Measurements from ENCODE around the gene TXLNA. TPM values are rescaled to one million over a fixed set of nuclear protein-coding genes. Genes with fewer than 3 reads are reported as not detected.
A peak's percentile ranks its signal among the peaks of the same experiment; 100 is the strongest.

TXLNA gene
- polyA plus RNA-seq, 2 of the 4 experiments (the other 2 are of a cell fraction) = 22.5 to 25.0 TPM

GRCh38 chr1:32234792-32235191 is 55.3 kb downstream of the TXLNA start:
- Histone ChIP-seq H3K4me2 (no peak overlapping the region), H3K4me1 (peaks cover 35% of the 10 kb centered on the region), H3K9me3 (no peaks in the 10 kb centered on the region), H3K27ac (peak overlapping the region; percentile 79 to 87), H3K4me3 (no peak overlapping the region)
- no peak for FAIRE-seq
- TF ChIP-seq EHMT2 (IDR thresholded peaks at IDR 0.05; ENCODE audit: low read depth) = no peak
- no peak for TF ChIP-seq TFCP2L1 (CRISPR knock-in tag; IDR thresholded peaks at IDR 0.05)
- TF ChIP-seq SMC3 (IDR thresholded peaks at IDR 0.05) = no peak
- TF ChIP-seq RARB (CRISPR knock-in tag; IDR thresholded peaks at IDR 0.05) = no peak
- 85% methylated on average over 5 of the region's 7 CpGs for WGBS (ENCODE audit: missing lambda C conversion rate)
- peak; percentile 36 to 40; a peak in 5 of 6 replicates for ATAC-seq
- DNase-seq (ENCODE audit: low read depth in 1 of 2, low spot score in 1 of 2) = peak in 1 of 2 experiments; percentile 24
- ChIA-PET POLR2A (interaction anchor here (0.6 kb wide), 1 partner anchor 56 kb away, joined by 3 read pairs; the partner anchor contains the start of gene TXLNA), CTCF (interaction anchor here (0.8 to 1.4 kb wide), 4 partner anchors 8 to 97 kb away, joined by 3 to 4 read pairs (median 3); no protein-coding TSS in a partner anchor)

- ATAC-seq = no peak
Observed at GRCh38 chr1:32239337-32239736, 59.9 kb downstream of the TXLNA start.

GRCh38 chr1:32239790-32240139 is 60.3 kb downstream of the TXLNA start:
- Histone ChIP-seq H3K9me3 (no peaks in the 10 kb centered on the region), H3K27ac (peak overlapping the region; percentile 79 to 94; a peak in 4 of 6 replicates), H3K4me1 (peaks cover 46% of the 10 kb centered on the region), H3K4me2 (peak overlapping the region; percentile 81), H3K4me3 (no peak overlapping the region)
- FAIRE-seq (no peak), ATAC-seq (no peak), DNase-seq (ENCODE audit: low read depth in 1 of 2, low spot score in 1 of 2) (no peak)
- ChIA-PET POLR2A (interaction anchor here (1.5 to 3.4 kb wide), 3 partner anchors 17 to 96 kb away, joined by 3 to 16 read pairs (median 11); partner anchors contain the start of genes HDAC1 and MARCKSL1), CTCF (interaction anchor here (0.6 to 4.8 kb wide), 13 partner anchors 8 to 83 kb away, joined by 3 to 45 read pairs (median 6); partner anchors contain the start of gene LCK)
- TF ChIP-seq HEYL (CRISPR knock-in tag; IDR thresholded peaks at IDR 0.05) = no peak
- TF ChIP-seq SMC3 (IDR thresholded peaks at IDR 0.05) = no peak
- TF ChIP-seq, protein P1, sequence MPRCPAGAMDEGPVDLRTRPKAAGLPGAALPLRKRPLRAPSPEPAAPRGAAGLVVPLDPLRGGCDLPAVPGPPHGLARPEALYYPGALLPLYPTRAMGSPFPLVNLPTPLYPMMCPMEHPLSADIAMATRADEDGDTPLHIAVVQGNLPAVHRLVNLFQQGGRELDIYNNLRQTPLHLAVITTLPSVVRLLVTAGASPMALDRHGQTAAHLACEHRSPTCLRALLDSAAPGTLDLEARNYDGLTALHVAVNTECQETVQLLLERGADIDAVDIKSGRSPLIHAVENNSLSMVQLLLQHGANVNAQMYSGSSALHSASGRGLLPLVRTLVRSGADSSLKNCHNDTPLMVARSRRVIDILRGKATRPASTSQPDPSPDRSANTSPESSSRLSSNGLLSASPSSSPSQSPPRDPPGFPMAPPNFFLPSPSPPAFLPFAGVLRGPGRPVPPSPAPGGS (IDR thresholded peaks at IDR 0.05) = no peak
- WGBS (ENCODE audit: missing lambda C conversion rate) = 97% methylated on average over 12 of the region's 20 CpGs

More at GRCh38 chr1:32239337-32239736, 59.9 kb downstream of the TXLNA start:
- Histone ChIP-seq H3K4me2 (no peak overlapping the region), H3K4me3 (no peak overlapping the region), H3K4me1 (peaks cover 51% of the 10 kb centered on the region), H3K27ac (no peak overlapping the region), H3K9me3 (no peaks in the 10 kb centered on the region)
- FAIRE-seq (no peak), DNase-seq (ENCODE audit: low read depth in 1 of 2, low spot score in 1 of 2) (no peak)
- TF ChIP-seq CHD4 (IDR thresholded peaks at IDR 0.05; ENCODE audit: borderline replicate concordance) (no peak), JUNB (IDR thresholded peaks at IDR 0.05) (no peak), USF2 (IDR thresholded peaks at IDR 0.05) (no peak), HOXA7 (CRISPR knock-in tag; IDR thresholded peaks at IDR 0.05) (no peak), HEYL (CRISPR knock-in tag; IDR thresholded peaks at IDR 0.05) (no peak), HOXB5 (CRISPR knock-in tag; IDR thresholded peaks at IDR 0.05) (no peak), CHD2 (IDR thresholded peaks at IDR 0.05; ENCODE audit: low read length, partially characterized antibody) (no peak), MAZ (IDR thresholded peaks at IDR 0.05; ENCODE audit: borderline replicate concordance, low read depth, low read length) (no peak), NR3C1 (IDR thresholded peaks at IDR 0.05) (no peak)
- ChIA-PET CTCF (interaction anchor here (1.9 to 4.8 kb wide), 5 partner anchors 7 to 79 kb away, joined by 6 to 45 read pairs (median 17); no protein-coding TSS in a partner anchor), POLR2A (interaction anchor here (2.2 kb wide), 1 partner anchor 52 kb away, joined by 11 read pairs; the partner anchor contains the start of gene HDAC1)
- 78% methylated on average over 4 of the region's 4 CpGs for WGBS (ENCODE audit: missing lambda C conversion rate)

GRCh38 chr1:32240140-32240951 is 60.9 kb downstream of the TXLNA start:
- DNase-seq (ENCODE audit: low read depth in 1 of 2, low spot score in 1 of 2) = peak; percentile 53 to 75
- CTCF ChIA-PET = interaction anchor here (0.6 to 4.8 kb wide), 16 partner anchors 9 to 82 kb away, joined by 3 to 45 read pairs (median 6); partner anchors contain the start of genes HDAC1 and LCK
- ATAC-seq = peak; percentile 76 to 85
- FAIRE-seq = no peak
- Histone ChIP-seq H3K9me3 (no peaks in the 10 kb centered on the region), H3K4me2 (peak overlapping the region; percentile 81), H3K27ac (peak overlapping the region; percentile 79 to 94), H3K4me1 (peaks cover 41% of the 10 kb centered on the region), H3K4me3 (peak overlapping the region; percentile 56)
- POLR2A ChIA-PET = interaction anchor here (1.2 to 3.4 kb wide), 7 partner anchors 12 to 96 kb away, joined by 3 to 16 read pairs (median 6); partner anchors contain the start of genes HDAC1, MARCKSL1 and TXLNA
- 18% methylated on average over 32 of the region's 62 CpGs for WGBS (ENCODE audit: missing lambda C conversion rate)
- TF ChIP-seq FOXS1 (CRISPR knock-in tag; IDR thresholded peaks at IDR 0.05) (no peak), CHD4 (IDR thresholded peaks at IDR 0.05; ENCODE audit: borderline replicate concordance) (no peak), ZC3H11A (IDR thresholded peaks at IDR 0.05) (no peak), HES2 (IDR thresholded peaks at IDR 0.05) (no peak), PHF8 (IDR thresholded peaks at IDR 0.05; ENCODE audit: borderline replicate concordance, low read depth) (no peak), CEBPB (IDR thresholded peaks at IDR 0.05) (no peak), RAD21 (conservative IDR thresholded peaks at IDR 0.05 in 1 of 2, IDR thresholded peaks at IDR 0.05 in 1 of 2) (peak; percentile 6 to 37; a peak in 2 of 5 replicates), MAZ (IDR thresholded peaks at IDR 0.05; ENCODE audit: borderline replicate concordance, low read depth, low read length) (no peak), EP300 (IDR thresholded peaks at IDR 0.05) (no peak), FOSB (CRISPR knock-in tag; IDR thresholded peaks at IDR 0.05) (no peak)
- TF ChIP-seq, protein P2, sequence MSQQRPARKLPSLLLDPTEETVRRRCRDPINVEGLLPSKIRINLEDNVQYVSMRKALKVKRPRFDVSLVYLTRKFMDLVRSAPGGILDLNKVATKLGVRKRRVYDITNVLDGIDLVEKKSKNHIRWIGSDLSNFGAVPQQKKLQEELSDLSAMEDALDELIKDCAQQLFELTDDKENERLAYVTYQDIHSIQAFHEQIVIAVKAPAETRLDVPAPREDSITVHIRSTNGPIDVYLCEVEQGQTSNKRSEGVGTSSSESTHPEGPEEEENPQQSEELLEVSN (IDR thresholded peaks at IDR 0.05; ENCODE audit: borderline replicate concordance, low read depth) = 0 out of 2 replicates have a peak, but pooled peaks have one; percentile 29

Data from A549 (cell line).